NCI-H2171 (cell line): ENCODE measurements around the gene BDKRB2.
"Not testable (repeated sequence)": the region's sequence is repeated elsewhere in the genome, so short reads cannot be mapped to it uniquely, and the experiment has no call there.

Experiments
- DNase-seq: peaks from one replicate; lab custom pipeline; 2025; lab: John Stamatoyannopoulos, UW

BDKRB2 gene

GRCh38 chr14:96225213-96225612, 20.6 kb downstream of the BDKRB2 start:
- no peak for DNase-seq

GRCh38 chr14:96225745-96226151, 21.1 kb downstream of the BDKRB2 start:
- DNase-seq = no peak

- DNase-seq = no peak
These were observed 22.8 kb downstream of the BDKRB2 start for GRCh38 chr14:96227428-96227827.

GRCh38 chr14:96229315-96229714, 24.7 kb downstream of the BDKRB2 start:
- no peak for DNase-seq

GRCh38 chr14:96231056-96231455, 26.4 kb downstream of the BDKRB2 start:
- no peak for DNase-seq

- DNase-seq = peak; percentile 73
These were observed 27.0 kb downstream of the BDKRB2 start for GRCh38 chr14:96231526-96232130.

GRCh38 chr14:96232506-96232905, 27.9 kb downstream of the BDKRB2 start:
- DNase-seq = no peak

- DNase-seq = no peak
These were observed 29.0 kb downstream of the BDKRB2 start for GRCh38 chr14:96233661-96234060.

- no peak for DNase-seq
These were observed 30.8 kb downstream of the BDKRB2 start for GRCh38 chr14:96235426-96235825.

- DNase-seq = no peak
These were observed 33.0 kb downstream of the BDKRB2 start for GRCh38 chr14:96237641-96238040.

- no peak for DNase-seq
These were observed 34.1 kb downstream of the BDKRB2 start for GRCh38 chr14:96238676-96239265.

- no peak for DNase-seq
These were observed 35.1 kb downstream of the BDKRB2 start for GRCh38 chr14:96239711-96240141.

- DNase-seq = no peak
These were observed 36.0 kb downstream of the BDKRB2 start for GRCh38 chr14:96240641-96241040.

- DNase-seq = no peak
These were observed 37.5 kb downstream of the BDKRB2 start for GRCh38 chr14:96242126-96242525.

- peak; percentile 44 for DNase-seq
These were observed 39.1 kb downstream of the BDKRB2 start for GRCh38 chr14:96243785-96244184.

- DNase-seq = not testable (repeated sequence)
These were observed 40.4 kb downstream of the BDKRB2 start for GRCh38 chr14:96245074-96245473.

GRCh38 chr14:96245710-96246538, 41.3 kb downstream of the BDKRB2 start:
- peak; percentile 92 for DNase-seq

GRCh38 chr14:96246539-96246847, 41.9 kb downstream of the BDKRB2 start:
- peak; percentile 83 for DNase-seq

GRCh38 chr14:96247031-96247430, 42.4 kb downstream of the BDKRB2 start:
- DNase-seq = no peak

GRCh38 chr14:96249029-96249428, 44.4 kb downstream of the BDKRB2 start:
- no peak for DNase-seq

- DNase-seq = no peak
These were observed 45.8 kb downstream of the BDKRB2 start for GRCh38 chr14:96250485-96250884.

- no peak for DNase-seq
These were observed 47.1 kb downstream of the BDKRB2 start for GRCh38 chr14:96251656-96252155.
